HepG2 (cell line): ENCODE measurements around the gene OXLD1. TPM values are rescaled to one million over a fixed set of nuclear protein-coding genes. Genes with fewer than 3 reads are reported as not detected.
A peak's percentile ranks its signal among the peaks of the same experiment; 100 is the strongest.

ENCODE experiments used
- CCAR2 ChIP-seq: fragments of 200-400 bp; formaldehyde crosslinking; optimal IDR thresholded peaks from 2 replicates; pipeline ENCODE3; 2018; ENCODE audit warnings: low read depth, mild to moderate bottlenecking, low read length, moderate library complexity
- KMT2B ChIP-seq: IDR thresholded peaks from 2 replicates; pipeline ENCODE4 v1.6.1; 2016; ENCODE audit warnings: missing genetic modification reagents, missing compliant biosample characterization
- NR2F1 ChIP-seq, 2 experiments: fragments of 450-650 bp in 1 of 2; formaldehyde crosslinking in 1 of 2; IDR thresholded peaks; 2 replicates each; pipeline versions ENCODE4 v1.5.0 to v1.6.1; 2016 to 2020; ENCODE audit warnings: mild to moderate bottlenecking in 1 of 2, missing compliant biosample characterization in 1 of 2, missing genetic modification reagents in 1 of 2, moderate library complexity in 1 of 2
- PAWR ChIP-seq: sonication (generic); formaldehyde crosslinking; IDR thresholded peaks from 2 replicates; pipeline ENCODE4 v1.4.0; 2020; ENCODE audit warnings: missing genetic modification reagents, mild to moderate bottlenecking, borderline replicate concordance
- PCBP2 ChIP-seq: fragments of 200-400 bp; formaldehyde crosslinking; optimal IDR thresholded peaks from 2 replicates; pipeline ENCODE3; 2018; ENCODE audit warnings: low read length, low read depth; ENCODE audit not compliant: poor library complexity, severe bottlenecking
- RAD21 ChIP-seq: fragments of 450-650 bp; formaldehyde crosslinking; IDR thresholded peaks from 2 replicates; pipeline ENCODE4 v1.5.0; 2020; ENCODE audit warnings: mild to moderate bottlenecking
- RBFOX2 ChIP-seq: fragments of 200-400 bp; formaldehyde crosslinking; IDR thresholded peaks from 2 replicates; pipeline ENCODE4 v1.6.1; 2017; ENCODE audit warnings: low read depth, mild to moderate bottlenecking, low read length
- ZNF3 ChIP-seq: IDR thresholded peaks from 2 replicates; pipeline ENCODE4 v1.7.0; 2017; ENCODE audit warnings: inconsistent platforms
- ZNF331 ChIP-seq: sonication (generic); formaldehyde crosslinking; IDR thresholded peaks from 2 replicates; pipeline ENCODE4 v1.4.0; 2020; ENCODE audit warnings: missing genetic modification reagents
- ZNF552 ChIP-seq: sonication (generic); formaldehyde crosslinking; IDR thresholded peaks from 2 replicates; pipeline ENCODE4 v1.9.0; 2022; ENCODE audit warnings: missing genetic modification reagents, mild to moderate bottlenecking, borderline replicate concordance
- ZSCAN21 ChIP-seq: sonication (generic); formaldehyde crosslinking; IDR thresholded peaks from 2 replicates; pipeline ENCODE4 v1.8.0; 2022; ENCODE audit warnings: mild to moderate bottlenecking, missing genetic modification reagents, moderate library complexity, borderline replicate concordance
- polyA plus RNA-seq, 8 experiments: library from polyadenylated mRNA; depleted of rRNA in 3 of 8; stranded (reverse) in 7 of 8; unstranded in 1 of 8; fragments of >200 nt; fragmentation: Illumina TruSeq in 4 of 8; extraction: Trizol in 4 of 8; gene quantifications; 2 replicates each; pipeline versions ENCODE4 v1.2.1 to v1.2.3, GENCODE V29; 2011 to 2016; ENCODE audit warnings: low read depth in 4 of 8, missing spikeins in 1 of 8, mixed read lengths in 1 of 8; ENCODE audit not compliant: insufficient read depth in 1 of 8
- total RNA-seq, 5 experiments: library from RNA; depleted of rRNA; stranded (reverse); fragments of >200 nt; fragmentation: Illumina TruSeq; extraction: Trizol; gene quantifications; 2 replicates each; pipeline ENCODE4 v1.2.3, GENCODE V29; 2016; ENCODE audit warnings: low read depth in 1 of 5
- TF ChIP-seq, protein P1 (sequence below): sonication (generic); formaldehyde crosslinking; conservative IDR thresholded peaks from 2 replicates; pipeline ENCODE4 v1.4.0; 2020; ENCODE audit warnings: mild to moderate bottlenecking, missing genetic modification reagents, moderate library complexity
- TF ChIP-seq, protein P2 (sequence below): sonication (generic); formaldehyde crosslinking; IDR thresholded peaks from 2 replicates; pipeline ENCODE4 v1.9.0; 2021; ENCODE audit warnings: mild to moderate bottlenecking, missing genetic modification reagents
- TF ChIP-seq, protein P3 (sequence below): sonication (generic); formaldehyde crosslinking; IDR thresholded peaks from 2 replicates; pipeline ENCODE4 v1.5.0; 2020; ENCODE audit warnings: missing genetic modification reagents
- TF ChIP-seq, protein P4 (sequence below): sonication (generic); formaldehyde crosslinking; IDR thresholded peaks from 2 replicates; pipeline ENCODE4 v1.4.0; 2020; ENCODE audit warnings: mild to moderate bottlenecking, missing genetic modification reagents

Gene OXLD1
- total and polyA plus RNA-seq, 2 of the 13 experiments (the other 11 are each of a cell fraction or from before 2014, with no cell fraction given): 27.1 to 37.5 TPM

DNA sequence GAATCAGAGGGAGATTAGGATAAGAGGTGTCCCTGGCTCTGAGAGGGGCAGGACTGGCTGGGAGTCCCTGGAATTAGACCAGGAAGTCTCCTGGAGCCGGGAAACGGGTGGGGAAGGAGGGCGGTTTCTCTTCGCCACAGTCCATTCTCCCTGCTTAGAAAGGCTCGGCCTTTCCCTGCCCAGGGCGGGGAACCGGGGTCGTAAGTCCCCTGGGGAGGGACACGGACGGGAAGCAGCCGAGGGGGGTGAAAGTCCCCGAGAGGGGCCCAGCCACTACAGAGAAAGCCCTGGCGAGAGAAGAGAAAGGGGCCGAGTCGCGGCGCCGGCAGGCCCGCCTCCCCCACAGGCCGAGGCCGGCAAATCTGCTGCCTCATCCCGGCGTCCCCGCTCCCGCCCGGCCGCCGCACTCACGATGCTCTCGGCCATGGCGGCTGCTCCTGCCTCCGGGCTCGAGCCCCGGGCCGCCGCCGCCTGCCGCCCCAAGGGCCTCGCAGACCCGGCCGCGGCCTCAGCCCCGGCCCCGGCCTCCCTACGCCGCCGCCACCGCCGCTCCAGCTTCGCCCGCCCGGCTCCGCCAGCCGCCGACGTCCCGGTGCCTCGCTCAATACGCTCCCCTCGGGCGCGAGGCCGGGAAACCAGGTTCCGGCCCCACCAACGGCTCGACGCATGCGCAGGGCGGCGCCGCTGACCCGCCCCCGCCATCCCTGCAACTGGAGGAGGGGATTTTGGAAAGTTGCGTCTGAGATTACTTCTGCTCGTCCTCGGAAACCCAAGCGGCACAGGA, 29.7 kb downstream of the OXLD1 start, which contains the start of the genes NPLOC4 and TSPAN10 (continued):
- TF ChIP-seq, protein P1, sequence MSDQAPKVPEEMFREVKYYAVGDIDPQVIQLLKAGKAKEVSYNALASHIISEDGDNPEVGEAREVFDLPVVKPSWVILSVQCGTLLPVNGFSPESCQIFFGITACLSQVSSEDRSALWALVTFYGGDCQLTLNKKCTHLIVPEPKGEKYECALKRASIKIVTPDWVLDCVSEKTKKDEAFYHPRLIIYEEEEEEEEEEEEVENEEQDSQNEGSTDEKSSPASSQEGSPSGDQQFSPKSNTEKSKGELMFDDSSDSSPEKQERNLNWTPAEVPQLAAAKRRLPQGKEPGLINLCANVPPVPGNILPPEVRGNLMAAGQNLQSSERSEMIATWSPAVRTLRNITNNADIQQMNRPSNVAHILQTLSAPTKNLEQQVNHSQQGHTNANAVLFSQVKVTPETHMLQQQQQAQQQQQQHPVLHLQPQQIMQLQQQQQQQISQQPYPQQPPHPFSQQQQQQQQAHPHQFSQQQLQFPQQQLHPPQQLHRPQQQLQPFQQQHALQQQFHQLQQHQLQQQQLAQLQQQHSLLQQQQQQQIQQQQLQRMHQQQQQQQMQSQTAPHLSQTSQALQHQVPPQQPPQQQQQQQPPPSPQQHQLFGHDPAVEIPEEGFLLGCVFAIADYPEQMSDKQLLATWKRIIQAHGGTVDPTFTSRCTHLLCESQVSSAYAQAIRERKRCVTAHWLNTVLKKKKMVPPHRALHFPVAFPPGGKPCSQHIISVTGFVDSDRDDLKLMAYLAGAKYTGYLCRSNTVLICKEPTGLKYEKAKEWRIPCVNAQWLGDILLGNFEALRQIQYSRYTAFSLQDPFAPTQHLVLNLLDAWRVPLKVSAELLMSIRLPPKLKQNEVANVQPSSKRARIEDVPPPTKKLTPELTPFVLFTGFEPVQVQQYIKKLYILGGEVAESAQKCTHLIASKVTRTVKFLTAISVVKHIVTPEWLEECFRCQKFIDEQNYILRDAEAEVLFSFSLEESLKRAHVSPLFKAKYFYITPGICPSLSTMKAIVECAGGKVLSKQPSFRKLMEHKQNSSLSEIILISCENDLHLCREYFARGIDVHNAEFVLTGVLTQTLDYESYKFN (CRISPR knock-in tag): peak; percentile 14; the same call in 1 of the 2 replicates
- TF ChIP-seq ZNF3 (CRISPR knock-in tag) (0 out of 2 replicates have a peak, but pooled peaks have one; percentile 17), ZNF552 (CRISPR knock-in tag) (no peak), RAD21 (CRISPR knock-in tag) (peak; percentile 77), PAWR (CRISPR knock-in tag) (no peak), NR2F1 (CRISPR knock-in tag; IDR thresholded peaks at IDR 0.05) (peak in 1 of 2 experiments; percentile 17; a peak in 2 of 4 replicates), RBFOX2 (peak; percentile 94), CCAR2 (peak; percentile 79), ZNF331 (peak; percentile 98), PCBP2 (no peak), ZSCAN21 (peak; percentile 83; the same call in 1 of the 2 replicates), KMT2B (CRISPR knock-in tag) (peak; percentile 95)
- TF ChIP-seq, protein P2, sequence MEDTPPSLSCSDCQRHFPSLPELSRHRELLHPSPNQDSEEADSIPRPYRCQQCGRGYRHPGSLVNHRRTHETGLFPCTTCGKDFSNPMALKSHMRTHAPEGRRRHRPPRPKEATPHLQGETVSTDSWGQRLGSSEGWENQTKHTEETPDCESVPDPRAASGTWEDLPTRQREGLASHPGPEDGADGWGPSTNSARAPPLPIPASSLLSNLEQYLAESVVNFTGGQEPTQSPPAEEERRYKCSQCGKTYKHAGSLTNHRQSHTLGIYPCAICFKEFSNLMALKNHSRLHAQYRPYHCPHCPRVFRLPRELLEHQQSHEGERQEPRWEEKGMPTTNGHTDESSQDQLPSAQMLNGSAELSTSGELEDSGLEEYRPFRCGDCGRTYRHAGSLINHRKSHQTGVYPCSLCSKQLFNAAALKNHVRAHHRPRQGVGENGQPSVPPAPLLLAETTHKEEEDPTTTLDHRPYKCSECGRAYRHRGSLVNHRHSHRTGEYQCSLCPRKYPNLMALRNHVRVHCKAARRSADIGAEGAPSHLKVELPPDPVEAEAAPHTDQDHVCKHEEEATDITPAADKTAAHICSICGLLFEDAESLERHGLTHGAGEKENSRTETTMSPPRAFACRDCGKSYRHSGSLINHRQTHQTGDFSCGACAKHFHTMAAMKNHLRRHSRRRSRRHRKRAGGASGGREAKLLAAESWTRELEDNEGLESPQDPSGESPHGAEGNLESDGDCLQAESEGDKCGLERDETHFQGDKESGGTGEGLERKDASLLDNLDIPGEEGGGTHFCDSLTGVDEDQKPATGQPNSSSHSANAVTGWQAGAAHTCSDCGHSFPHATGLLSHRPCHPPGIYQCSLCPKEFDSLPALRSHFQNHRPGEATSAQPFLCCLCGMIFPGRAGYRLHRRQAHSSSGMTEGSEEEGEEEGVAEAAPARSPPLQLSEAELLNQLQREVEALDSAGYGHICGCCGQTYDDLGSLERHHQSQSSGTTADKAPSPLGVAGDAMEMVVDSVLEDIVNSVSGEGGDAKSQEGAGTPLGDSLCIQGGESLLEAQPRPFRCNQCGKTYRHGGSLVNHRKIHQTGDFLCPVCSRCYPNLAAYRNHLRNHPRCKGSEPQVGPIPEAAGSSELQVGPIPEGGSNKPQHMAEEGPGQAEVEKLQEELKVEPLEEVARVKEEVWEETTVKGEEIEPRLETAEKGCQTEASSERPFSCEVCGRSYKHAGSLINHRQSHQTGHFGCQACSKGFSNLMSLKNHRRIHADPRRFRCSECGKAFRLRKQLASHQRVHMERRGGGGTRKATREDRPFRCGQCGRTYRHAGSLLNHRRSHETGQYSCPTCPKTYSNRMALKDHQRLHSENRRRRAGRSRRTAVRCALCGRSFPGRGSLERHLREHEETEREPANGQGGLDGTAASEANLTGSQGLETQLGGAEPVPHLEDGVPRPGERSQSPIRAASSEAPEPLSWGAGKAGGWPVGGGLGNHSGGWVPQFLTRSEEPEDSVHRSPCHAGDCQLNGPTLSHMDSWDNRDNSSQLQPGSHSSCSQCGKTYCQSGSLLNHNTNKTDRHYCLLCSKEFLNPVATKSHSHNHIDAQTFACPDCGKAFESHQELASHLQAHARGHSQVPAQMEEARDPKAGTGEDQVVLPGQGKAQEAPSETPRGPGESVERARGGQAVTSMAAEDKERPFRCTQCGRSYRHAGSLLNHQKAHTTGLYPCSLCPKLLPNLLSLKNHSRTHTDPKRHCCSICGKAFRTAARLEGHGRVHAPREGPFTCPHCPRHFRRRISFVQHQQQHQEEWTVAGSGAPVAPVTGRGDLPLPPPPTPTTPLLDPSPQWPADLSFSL (CRISPR knock-in tag): no peak
- TF ChIP-seq, protein P3, sequence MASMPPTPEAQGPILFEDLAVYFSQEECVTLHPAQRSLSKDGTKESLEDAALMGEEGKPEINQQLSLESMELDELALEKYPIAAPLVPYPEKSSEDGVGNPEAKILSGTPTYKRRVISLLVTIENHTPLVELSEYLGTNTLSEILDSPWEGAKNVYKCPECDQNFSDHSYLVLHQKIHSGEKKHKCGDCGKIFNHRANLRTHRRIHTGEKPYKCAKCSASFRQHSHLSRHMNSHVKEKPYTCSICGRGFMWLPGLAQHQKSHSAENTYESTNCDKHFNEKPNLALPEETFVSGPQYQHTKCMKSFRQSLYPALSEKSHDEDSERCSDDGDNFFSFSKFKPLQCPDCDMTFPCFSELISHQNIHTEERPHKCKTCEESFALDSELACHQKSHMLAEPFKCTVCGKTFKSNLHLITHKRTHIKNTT (CRISPR knock-in tag): no peak
- TF ChIP-seq, protein P4, sequence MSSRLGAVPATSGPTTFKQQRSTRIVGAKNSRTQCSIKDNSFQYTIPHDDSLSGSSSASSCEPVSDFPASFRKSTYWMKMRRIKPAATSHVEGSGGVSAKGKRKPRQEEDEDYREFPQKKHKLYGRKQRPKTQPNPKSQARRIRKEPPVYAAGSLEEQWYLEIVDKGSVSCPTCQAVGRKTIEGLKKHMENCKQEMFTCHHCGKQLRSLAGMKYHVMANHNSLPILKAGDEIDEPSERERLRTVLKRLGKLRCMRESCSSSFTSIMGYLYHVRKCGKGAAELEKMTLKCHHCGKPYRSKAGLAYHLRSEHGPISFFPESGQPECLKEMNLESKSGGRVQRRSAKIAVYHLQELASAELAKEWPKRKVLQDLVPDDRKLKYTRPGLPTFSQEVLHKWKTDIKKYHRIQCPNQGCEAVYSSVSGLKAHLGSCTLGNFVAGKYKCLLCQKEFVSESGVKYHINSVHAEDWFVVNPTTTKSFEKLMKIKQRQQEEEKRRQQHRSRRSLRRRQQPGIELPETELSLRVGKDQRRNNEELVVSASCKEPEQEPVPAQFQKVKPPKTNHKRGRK: no peak
